ENCODE data around the gene ADARB1.

ADARB1 gene

GRCh38 chr21:45162809-45163208 is 88.4 kb downstream of the ADARB1 start:
- WGBS, result 95% methylated on average over 4 of the region's 5 CpGs
- H4K91ac ChIP-seq (ENCODE audit: low read length), result no peak overlapping the region

DNA sequence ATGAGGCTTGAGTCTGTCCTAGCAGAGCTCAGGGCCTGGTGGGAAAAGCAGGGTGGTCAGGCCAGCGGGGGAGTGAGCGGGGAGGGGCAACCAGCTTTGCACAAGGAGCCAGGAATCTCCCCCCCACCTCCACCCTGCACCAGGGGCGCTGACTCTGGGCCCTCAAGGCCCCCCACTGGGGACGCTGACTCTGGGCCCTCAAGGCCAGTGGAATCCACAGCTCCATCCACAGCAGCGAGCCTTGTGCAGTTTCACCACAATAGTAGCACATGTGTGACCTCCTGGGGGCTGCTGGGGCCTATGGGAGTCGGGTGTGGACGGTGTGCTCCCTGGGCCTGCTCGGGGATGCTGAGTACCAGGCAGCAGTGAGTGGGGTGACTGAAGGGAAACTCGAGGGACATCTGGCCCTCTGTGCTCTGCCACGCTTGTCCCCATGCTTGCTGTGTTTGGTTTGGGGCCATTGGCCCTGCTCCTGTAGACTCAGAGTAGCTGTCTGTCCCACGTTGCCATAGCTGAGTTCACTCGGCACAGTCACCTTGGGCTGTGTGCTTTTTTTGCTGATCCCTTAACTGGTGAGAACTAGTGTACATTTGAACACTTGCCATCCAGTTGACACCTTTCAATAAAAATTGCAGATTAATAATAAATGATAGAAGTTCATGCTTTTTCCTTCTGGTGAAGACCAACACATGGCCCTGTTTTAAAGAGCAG is 89.2 kb downstream of the ADARB1 start:
- no peak overlapping the region for H3K9ac ChIP-seq (ENCODE audit: low read length)
- H4K91ac ChIP-seq (ENCODE audit: low read length), result no peak overlapping the region
- H3K27me3 ChIP-seq (ENCODE audit: control insufficient read depth in 1 of 2, insufficient read depth in 1 of 2, low read length in 2 of 2), result peaks cover 0 to 3% of the 10 kb centered on the region in 2 experiments
- no peak overlapping the region for H2BK5ac ChIP-seq (ENCODE audit: low read depth, low read length, poor library complexity, severe bottlenecking)
- no peak overlapping the region for H3K18ac ChIP-seq (ENCODE audit: low read depth in 1 of 2, low read length in 2 of 2)
- no peak overlapping the region for H3K4me2 ChIP-seq (ENCODE audit: low read length, poor library complexity, severe bottlenecking)
- no peak overlapping the region for H3K23ac ChIP-seq (ENCODE audit: low read length in 2 of 2)
- 90% methylated on average over 11 of the region's 12 CpGs for WGBS
- no peak for DNase-seq
- no peak overlapping the region for H2AFZ ChIP-seq (ENCODE audit: low read depth, low read length)
- H3K79me1 ChIP-seq (replicated peaks; ENCODE audit: low read length, poor library complexity, severe bottlenecking), result peaks cover 11% of the 10 kb centered on the region
- no peaks in the 10 kb centered on the region for H3K9me3 ChIP-seq (ENCODE audit: control insufficient read depth, low read length)
- H3K4ac ChIP-seq (ENCODE audit: low read depth in 1 of 2, low read length in 2 of 2), result no peak overlapping the region
- H2BK12ac ChIP-seq (ENCODE audit: low read length in 2 of 2), result no peak overlapping the region
- H2AK5ac ChIP-seq (ENCODE audit: low read length, severe bottlenecking), result no peak overlapping the region
- H3K14ac ChIP-seq (ENCODE audit: low read length in 2 of 2), result no peak overlapping the region
- H4K8ac ChIP-seq (ENCODE audit: low read length), result no peak overlapping the region
- no peak overlapping the region for H2BK15ac ChIP-seq (ENCODE audit: low read depth, poor library complexity, severe bottlenecking)
- no peak overlapping the region for H3K4me3 ChIP-seq (ENCODE audit: insufficient read depth in 1 of 2, low read depth in 1 of 2, low read length in 2 of 2)
- peaks cover 0 to 14% of the 10 kb centered on the region in 2 experiments for H3K36me3 ChIP-seq (ENCODE audit: control insufficient read depth in 1 of 2, insufficient read depth in 2 of 2, low read depth in 1 of 2, low read length in 2 of 2)
- no peak overlapping the region for H3K27ac ChIP-seq (ENCODE audit: low read length, poor library complexity, severe bottlenecking)
- peaks cover 2% of the 10 kb centered on the region for H3K4me1 ChIP-seq (ENCODE audit: control insufficient read depth, insufficient read depth, low read depth, low read length)
- H2BK120ac ChIP-seq (ENCODE audit: low read depth, low read length), result no peak overlapping the region

More at GRCh38 chr21:45162809-45163208, 88.4 kb downstream of the ADARB1 start:
- Histone ChIP-seq H3K4me3 (ENCODE audit: insufficient read depth in 1 of 2, low read depth in 1 of 2, low read length in 2 of 2) (no peak overlapping the region), H3K9me3 (ENCODE audit: control insufficient read depth, low read length) (no peaks in the 10 kb centered on the region), H3K4me1 (ENCODE audit: control insufficient read depth, insufficient read depth, low read depth, low read length) (peaks cover 5% of the 10 kb centered on the region), H4K8ac (ENCODE audit: low read length) (no peak overlapping the region), H3K4me2 (ENCODE audit: low read length, poor library complexity, severe bottlenecking) (no peak overlapping the region), H3K79me1 (replicated peaks; ENCODE audit: low read length, poor library complexity, severe bottlenecking) (peaks cover 11% of the 10 kb centered on the region), H3K18ac (ENCODE audit: low read depth in 1 of 2, low read length in 2 of 2) (no peak overlapping the region), H2BK5ac (ENCODE audit: low read depth, low read length, poor library complexity, severe bottlenecking) (no peak overlapping the region), H3K23ac (ENCODE audit: low read length in 2 of 2) (no peak overlapping the region), H3K9ac (ENCODE audit: low read length) (no peak overlapping the region), H3K27me3 (ENCODE audit: control insufficient read depth in 1 of 2, insufficient read depth in 1 of 2, low read length in 2 of 2) (peaks cover 0 to 3% of the 10 kb centered on the region in 2 experiments), H3K4ac (ENCODE audit: low read depth in 1 of 2, low read length in 2 of 2) (no peak overlapping the region), H2BK12ac (ENCODE audit: low read length in 2 of 2) (no peak overlapping the region), H3K36me3 (ENCODE audit: control insufficient read depth in 1 of 2, insufficient read depth in 2 of 2, low read depth in 1 of 2, low read length in 2 of 2) (peaks cover 0 to 14% of the 10 kb centered on the region in 2 experiments), H2AFZ (ENCODE audit: low read depth, low read length) (no peak overlapping the region), H3K14ac (ENCODE audit: low read length in 2 of 2) (no peak overlapping the region), H3K27ac (ENCODE audit: low read length, poor library complexity, severe bottlenecking) (no peak overlapping the region), H2BK15ac (ENCODE audit: low read depth, poor library complexity, severe bottlenecking) (no peak overlapping the region), H2AK5ac (ENCODE audit: low read length, severe bottlenecking) (no peak overlapping the region), H2BK120ac (ENCODE audit: low read depth, low read length) (no peak overlapping the region)
- DNase-seq, result no peak

GRCh38 chr21:45164124-45164511 is 89.7 kb downstream of the ADARB1 start:
- Histone ChIP-seq H3K4me3 (ENCODE audit: insufficient read depth in 1 of 2, low read depth in 1 of 2, low read length in 2 of 2) (no peak overlapping the region), H3K27ac (ENCODE audit: low read length, poor library complexity, severe bottlenecking) (no peak overlapping the region), H2AFZ (ENCODE audit: low read depth, low read length) (no peak overlapping the region), H3K79me1 (replicated peaks; ENCODE audit: low read length, poor library complexity, severe bottlenecking) (peaks cover 14% of the 10 kb centered on the region), H3K9me3 (ENCODE audit: control insufficient read depth, low read length) (no peaks in the 10 kb centered on the region), H3K4ac (ENCODE audit: low read depth in 1 of 2, low read length in 2 of 2) (no peak overlapping the region), H4K91ac (ENCODE audit: low read length) (no peak overlapping the region), H2BK12ac (ENCODE audit: low read length in 2 of 2) (no peak overlapping the region), H3K27me3 (ENCODE audit: control insufficient read depth in 1 of 2, insufficient read depth in 1 of 2, low read length in 2 of 2) (peaks cover 0 to 3% of the 10 kb centered on the region in 2 experiments), H2BK15ac (ENCODE audit: low read depth, poor library complexity, severe bottlenecking) (no peak overlapping the region), H2AK5ac (ENCODE audit: low read length, severe bottlenecking) (no peak overlapping the region), H3K9ac (ENCODE audit: low read length) (no peak overlapping the region), H3K4me1 (ENCODE audit: control insufficient read depth, insufficient read depth, low read depth, low read length) (peaks cover 6% of the 10 kb centered on the region), H4K8ac (ENCODE audit: low read length) (no peak overlapping the region), H3K23ac (ENCODE audit: low read length in 2 of 2) (no peak overlapping the region), H3K4me2 (ENCODE audit: low read length, poor library complexity, severe bottlenecking) (no peak overlapping the region), H3K18ac (ENCODE audit: low read depth in 1 of 2, low read length in 2 of 2) (no peak overlapping the region), H2BK5ac (ENCODE audit: low read depth, low read length, poor library complexity, severe bottlenecking) (no peak overlapping the region), H2BK120ac (ENCODE audit: low read depth, low read length) (no peak overlapping the region), H3K36me3 (ENCODE audit: control insufficient read depth in 1 of 2, insufficient read depth in 2 of 2, low read depth in 1 of 2, low read length in 2 of 2) (peaks cover 0 to 14% of the 10 kb centered on the region in 2 experiments), H3K14ac (ENCODE audit: low read length in 2 of 2) (no peak overlapping the region)
- no peak for DNase-seq
- WGBS, result 85% methylated on average over 12 of the region's 12 CpGs

GRCh38 chr21:45164838-45165237 is 90.5 kb downstream of the ADARB1 start:
- H2AFZ ChIP-seq (ENCODE audit: low read depth, low read length), result no peak overlapping the region
- no peak overlapping the region for H3K9ac ChIP-seq (ENCODE audit: low read length)
- no peak overlapping the region for H3K14ac ChIP-seq (ENCODE audit: low read length in 2 of 2)
- no peak overlapping the region for H2AK5ac ChIP-seq (ENCODE audit: low read length, severe bottlenecking)
- no peak overlapping the region for H3K4me3 ChIP-seq (ENCODE audit: insufficient read depth in 1 of 2, low read depth in 1 of 2, low read length in 2 of 2)
- H3K79me1 ChIP-seq (replicated peaks; ENCODE audit: low read length, poor library complexity, severe bottlenecking), result peaks cover 11% of the 10 kb centered on the region
- WGBS, result 92% methylated on average over 6 of the region's 6 CpGs
- no peak overlapping the region for H3K4ac ChIP-seq (ENCODE audit: low read depth in 1 of 2, low read length in 2 of 2)
- H4K91ac ChIP-seq (ENCODE audit: low read length), result no peak overlapping the region
- H3K27ac ChIP-seq (ENCODE audit: low read length, poor library complexity, severe bottlenecking), result no peak overlapping the region
- no peak overlapping the region for H3K18ac ChIP-seq (ENCODE audit: low read depth in 1 of 2, low read length in 2 of 2)
- no peak overlapping the region for H4K8ac ChIP-seq (ENCODE audit: low read length)
- no peaks in the 10 kb centered on the region for H3K9me3 ChIP-seq (ENCODE audit: control insufficient read depth, low read length)
- H2BK5ac ChIP-seq (ENCODE audit: low read depth, low read length, poor library complexity, severe bottlenecking), result no peak overlapping the region
- no peak overlapping the region for H2BK12ac ChIP-seq (ENCODE audit: low read length in 2 of 2)
- H2BK120ac ChIP-seq (ENCODE audit: low read depth, low read length), result no peak overlapping the region
- H3K4me1 ChIP-seq (ENCODE audit: control insufficient read depth, insufficient read depth, low read depth, low read length), result peaks cover 6% of the 10 kb centered on the region
- H3K4me2 ChIP-seq (ENCODE audit: low read length, poor library complexity, severe bottlenecking), result no peak overlapping the region
- H3K27me3 ChIP-seq (ENCODE audit: control insufficient read depth in 1 of 2, insufficient read depth in 1 of 2, low read length in 2 of 2), result peaks cover 0 to 3% of the 10 kb centered on the region in 2 experiments
- H2BK15ac ChIP-seq (ENCODE audit: low read depth, poor library complexity, severe bottlenecking), result no peak overlapping the region
- no peak for DNase-seq
- H3K23ac ChIP-seq (ENCODE audit: low read length in 2 of 2), result no peak overlapping the region
- H3K36me3 ChIP-seq (ENCODE audit: control insufficient read depth in 1 of 2, insufficient read depth in 2 of 2, low read depth in 1 of 2, low read length in 2 of 2), result peaks cover 0 to 14% of the 10 kb centered on the region in 2 experiments
